Endothelial cell of umbilical vein (primary cell): ENCODE data around the gene NNT. TPM values are rescaled to one million over a fixed set of nuclear protein-coding genes. Genes with fewer than 3 reads are reported as not detected.

Source experiments
- BruUV-seq: library from RNA; stranded (reverse); fragments of 400-500 nt; replicated peaks from 2 replicates; lab custom pipeline; 2021; lab: Mats Ljungman, UMichigan
- CTCF ChIA-PET: fragments of 300-600, 350-600 bp; sonication (Branson Sonifier 250); formaldehyde crosslinking; loops from one replicate; lab custom pipeline; 2021; ENCODE audit warnings: antibody characterized with exemption, inconsistent platforms; lab: Charles Lee
- POLR2A ChIA-PET: fragments of 300-600, 350-600 bp; sonication (Branson Sonifier 250); formaldehyde crosslinking; loops from one replicate; lab custom pipeline; 2021; ENCODE audit warnings: antibody characterized with exemption, inconsistent platforms; lab: Charles Lee
- DNase-seq: peaks from one replicate; pipeline ENCODE4 v3.0.0-alpha.2; 2011; ENCODE audit warnings: low read depth, low spot score
- FAIRE-seq: peaks from 2 replicates; lab custom pipeline; 2011; peaks lifted over from hg19 to GRCh38; lab: Jason Lieb, UNC
- H2AFZ ChIP-seq: 2 replicates; pipeline ENCODE4 v1.6.0; 2012; ENCODE audit warnings: low read depth, low read length, control low read depth, inconsistent platforms
- H3K27ac ChIP-seq: 2 replicates; pipeline ENCODE4 v1.5.1; 2011; ENCODE audit warnings: low read depth, mild to moderate bottlenecking, control low read depth, low read length, moderate library complexity; ENCODE audit not compliant: insufficient read depth
- H3K27me3 ChIP-seq, 2 experiments: 2 replicates each; pipeline versions ENCODE4 v1.6.0 to v1.6.1; 2011; ENCODE audit warnings: low read length in 2 of 2, mixed read lengths in 1 of 2; ENCODE audit not compliant: control insufficient read depth in 2 of 2, insufficient read depth in 2 of 2
- H3K36me3 ChIP-seq, 2 experiments: 2 replicates in 1 of 2; 3 replicates in 1 of 2; pipeline ENCODE4 v1.5.1; 2011; ENCODE audit warnings: low read length in 2 of 2, mild to moderate bottlenecking in 1 of 2, moderate library complexity in 1 of 2; ENCODE audit not compliant: control insufficient read depth in 2 of 2, insufficient read depth in 2 of 2; ENCODE audit errors: extremely low read depth in 1 of 2
- H3K4me1 ChIP-seq: 3 replicates; pipeline ENCODE4 v1.5.1; 2011; ENCODE audit warnings: mild to moderate bottlenecking, low read length; ENCODE audit not compliant: control insufficient read depth, insufficient read depth; ENCODE audit errors: extremely low read depth
- H3K4me2 ChIP-seq: 2 replicates; pipeline ENCODE4 v1.6.1; 2011; ENCODE audit warnings: low read length, control low read depth, mixed read lengths; ENCODE audit not compliant: insufficient read depth
- H3K4me3 ChIP-seq, 3 experiments: fragments of 200-600 bp in 1 of 3; sonication (generic), shearing (Covaris generic) in 1 of 3; replicated peaks in 1 of 3; 2 replicates each; pipeline ENCODE4 v1.5.1; 2011 to 2016; ENCODE audit warnings: control low read depth in 3 of 3, low read length in 3 of 3, mild to moderate bottlenecking in 2 of 3, inconsistent platforms in 1 of 3, low read depth in 1 of 3, moderate library complexity in 1 of 3; ENCODE audit not compliant: insufficient read depth in 1 of 3
- H3K79me2 ChIP-seq: 2 replicates; pipeline ENCODE4 v1.6.0; 2012; ENCODE audit warnings: low read length, inconsistent platforms; ENCODE audit not compliant: control insufficient read depth, insufficient read depth
- H3K9ac ChIP-seq: replicated peaks from 2 replicates; pipeline ENCODE3; 2011; ENCODE audit warnings: low read length, control low read depth; ENCODE audit not compliant: insufficient read depth; ENCODE audit errors: extremely low read depth
- H3K9me1 ChIP-seq: replicated peaks from 3 replicates; pipeline ENCODE4 v1.6.0; 2011; ENCODE audit warnings: mild to moderate bottlenecking, low read length; ENCODE audit not compliant: control insufficient read depth, insufficient read depth; ENCODE audit errors: extremely low read depth
- H3K9me3 ChIP-seq: replicated peaks from 2 replicates; pipeline ENCODE4 v1.5.1; 2012; ENCODE audit warnings: low read length, inconsistent platforms; ENCODE audit not compliant: control insufficient read depth, insufficient read depth
- H4K20me1 ChIP-seq: replicated peaks from 2 replicates; pipeline ENCODE3; 2011; ENCODE audit warnings: mild to moderate bottlenecking, low read length; ENCODE audit not compliant: control insufficient read depth, insufficient read depth; ENCODE audit errors: extremely low read depth
- CTCF ChIP-seq, 2 donors: IDR thresholded peaks; 1 replicate in 1 of 2; 2 replicates in 1 of 2; pipeline ENCODE4 v1.5.1; 2011; ENCODE audit warnings: low read length in 2 of 2, mild to moderate bottlenecking in 2 of 2, moderate library complexity in 2 of 2, control low read depth in 1 of 2, inconsistent platforms in 1 of 2, low read depth in 1 of 2; ENCODE audit not compliant: insufficient read depth in 1 of 2; ENCODE audit errors: extremely low read depth in 1 of 2
- EZH2 ChIP-seq: IDR thresholded peaks from 2 replicates; pipeline ENCODE4 v1.6.1; 2012; ENCODE audit warnings: borderline replicate concordance, low read depth, mild to moderate bottlenecking, moderate library complexity, low read length, inconsistent platforms; ENCODE audit not compliant: severe bottlenecking
- FOS ChIP-seq: IDR thresholded peaks from 2 replicates; pipeline ENCODE4 v1.6.1; 2011; ENCODE audit warnings: mild to moderate bottlenecking, low read length, moderate library complexity, borderline replicate concordance; ENCODE audit not compliant: insufficient read depth
- GATA2 ChIP-seq: IDR thresholded peaks from 2 replicates; pipeline ENCODE4 v1.7.0; 2011; ENCODE audit warnings: low read depth, mild to moderate bottlenecking, moderate library complexity, mixed read lengths, low read length; ENCODE audit not compliant: insufficient read length, insufficient read depth
- JUN ChIP-seq: IDR thresholded peaks from 2 replicates; pipeline ENCODE4 v1.6.1; 2011; ENCODE audit warnings: borderline replicate concordance, low read depth; ENCODE audit not compliant: insufficient read length, insufficient read depth
- MAX ChIP-seq: IDR thresholded peaks from 2 replicates; pipeline ENCODE4 v1.6.1; 2011; ENCODE audit not compliant: insufficient read depth, insufficient read length
- MYC ChIP-seq: IDR thresholded peaks from one replicate; pipeline ENCODE4 v1.6.1; 2011; ENCODE audit warnings: mild to moderate bottlenecking, low read depth, low read length
- POLR2A ChIP-seq: IDR thresholded peaks from 2 replicates; pipeline ENCODE4 v1.6.1; 2012; ENCODE audit warnings: low read depth, mild to moderate bottlenecking, control low read depth, low read length
- POLR2AphosphoS5 ChIP-seq: IDR thresholded peaks from 2 replicates; pipeline ENCODE4 v1.6.1; 2012; ENCODE audit warnings: low read depth, mild to moderate bottlenecking, control low read depth, low read length, moderate library complexity; ENCODE audit not compliant: insufficient read depth
- dilution Hi-C: fragments of 300-500 bp; cut with MboI; formaldehyde crosslinking; loops from one replicate; pipeline ENCODE4 v1.15.0; 2019; ENCODE audit warnings: low sequenced_read_pairs; ENCODE audit not compliant: extremely low pct_ligation_motif_present
- intact Hi-C: fragments of 100-400 bp; cut with micrococcal nuclease; formaldehyde crosslinking; loops from one replicate; pipeline ENCODE4 v1.10.0; 2022
- polyA plus RNA-seq, 4 experiments: library from polyadenylated mRNA; depleted of rRNA in 3 of 4; stranded (reverse) in 3 of 4; unstranded in 1 of 4; fragments of >200 nt; gene quantifications; 2 replicates each; pipeline versions ENCODE4 v1.2.1 to v1.2.3, GENCODE V29; 2011 to 2012; ENCODE audit warnings: missing spikeins in 1 of 4
- total RNA-seq: library from RNA; stranded (reverse); gene quantifications from 2 replicates; pipeline ENCODE4 v1.2.3, GENCODE V29; 2021

Gene NNT
- total and polyA plus RNA-seq, 2 donors (not counting 3 experiments of a cell fraction or from before 2014, with no cell fraction given), result 38.2 to 82.5 TPM

GRCh38 chr5:43620944-43621505 is 18.0 kb downstream of the NNT start:
- H3K4me2 ChIP-seq, result no peak overlapping the region
- TF ChIP-seq POLR2AphosphoS5, result no peak
- no peak for TF ChIP-seq POLR2A
- TF ChIP-seq EZH2, result no peak
- no peak for TF ChIP-seq MAX
- TF ChIP-seq FOS, result no peak
- no peak for TF ChIP-seq MYC
- no peak for TF ChIP-seq GATA2
- no peak for TF ChIP-seq JUN
- no peak for TF ChIP-seq CTCF (IDR thresholded peaks at IDR 0.05; ENCODE audit: extremely low read depth in 1 of 2, insufficient read depth in 1 of 2, low read depth in 1 of 2, low read length in 2 of 2)
- H3K79me2 ChIP-seq, result no peaks in the 10 kb centered on the region
- no peak for FAIRE-seq
- peaks cover 8% of the 10 kb centered on the region in 2 experiments for H3K36me3 ChIP-seq
- H2AFZ ChIP-seq, result no peak overlapping the region
- no peak for DNase-seq
- CTCF ChIA-PET, result interaction anchor here (1.0 to 2.1 kb wide), 2 partner anchors 10 to 21 kb away, joined by 3 to 16 read pairs; no protein-coding TSS in a partner anchor
- intact Hi-C loops (no loop called here), dilution Hi-C loops (no loop called here)
- H3K9me3 ChIP-seq, result no peaks in the 10 kb centered on the region
- POLR2A ChIA-PET, result no interaction called here
- no peaks in the 10 kb centered on the region for H4K20me1 ChIP-seq
- no peaks in the 10 kb centered on the region for H3K4me1 ChIP-seq
- H3K9ac ChIP-seq, result no peak overlapping the region
- no TSS peak for BruUV-seq
- H3K9me1 ChIP-seq, result no peaks in the 10 kb centered on the region
- no peaks in the 10 kb centered on the region for H3K27me3 ChIP-seq
- no peak overlapping the region for H3K27ac ChIP-seq
- H3K4me3 ChIP-seq, result no peak overlapping the region
